NT2/D1 (cell line): ENCODE results near the gene TMPRSS2.

Source experiments
- SUZ12 ChIP-seq: IDR thresholded peaks from 2 replicates; pipeline ENCODE4 v1.6.1; 2011; ENCODE audit not compliant: insufficient read length, insufficient read depth; ENCODE audit errors: extremely low read depth
- YY1 ChIP-seq: IDR thresholded peaks from 2 replicates; pipeline ENCODE4 v1.6.1; 2011; ENCODE audit not compliant: insufficient read length, insufficient read depth
- ZNF274 ChIP-seq: IDR thresholded peaks from 2 replicates; pipeline ENCODE4 v1.6.1; 2011; ENCODE audit warnings: mild to moderate bottlenecking, low read depth, low read length

GRCh38 chr21:41479686-41480085, 28.3 kb downstream of the TMPRSS2 start:
- TF ChIP-seq SUZ12 (no peak), ZNF274 (no peak), YY1 (no peak)
